ENCODE results near the gene STAP2.

DNA sequence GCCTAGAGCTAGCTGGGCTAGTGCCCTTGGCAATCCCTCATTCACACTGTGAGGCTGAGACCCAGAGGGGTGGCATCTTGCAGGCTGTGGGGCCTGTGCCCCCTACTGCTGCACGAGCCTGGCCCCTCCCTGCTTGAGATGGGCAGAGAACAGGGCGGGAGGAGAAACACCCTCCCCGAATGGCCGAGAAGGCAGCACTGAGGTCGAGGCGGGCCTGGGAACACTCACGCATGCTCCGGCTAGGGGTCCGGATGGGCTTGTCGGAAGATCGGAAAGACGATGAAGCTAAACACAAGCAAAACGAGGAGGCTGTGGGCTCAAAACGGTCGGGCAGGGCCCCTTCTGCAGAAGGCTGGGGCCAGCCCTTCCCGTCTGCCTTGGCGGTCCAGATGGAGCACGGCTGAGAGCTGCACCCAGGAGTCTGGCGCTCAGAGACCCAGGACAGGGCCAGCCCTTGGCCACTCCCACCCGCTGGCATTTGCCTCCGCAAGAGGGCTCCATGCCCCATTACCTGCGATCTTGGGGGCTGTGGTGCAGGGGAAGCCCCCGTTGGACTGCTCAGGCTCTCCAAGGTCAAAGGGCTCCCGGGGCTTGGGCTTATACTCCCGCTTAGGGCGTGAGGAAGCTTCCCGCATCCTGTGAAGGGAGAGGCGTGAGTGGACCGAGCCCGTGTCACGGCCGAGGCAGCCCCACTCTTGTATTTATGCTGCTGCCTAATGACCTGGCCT, 23.6 kb upstream of the STAP2 start:
- no peak for TF ChIP-seq CTCF (optimal IDR thresholded peaks at IDR 0.05 in 1 of 3, IDR thresholded peaks at IDR 0.05 in 1 of 3, conservative IDR thresholded peaks at IDR 0.05 in 1 of 3; ENCODE audit: extremely low read depth in 1 of 3, insufficient read depth in 2 of 3, low read length in 3 of 3)
- no peak for TF ChIP-seq EZH2 (IDR thresholded peaks at IDR 0.05; ENCODE audit: low read length)
